ENCODE measurements around the gene CLDN19.

DNA sequence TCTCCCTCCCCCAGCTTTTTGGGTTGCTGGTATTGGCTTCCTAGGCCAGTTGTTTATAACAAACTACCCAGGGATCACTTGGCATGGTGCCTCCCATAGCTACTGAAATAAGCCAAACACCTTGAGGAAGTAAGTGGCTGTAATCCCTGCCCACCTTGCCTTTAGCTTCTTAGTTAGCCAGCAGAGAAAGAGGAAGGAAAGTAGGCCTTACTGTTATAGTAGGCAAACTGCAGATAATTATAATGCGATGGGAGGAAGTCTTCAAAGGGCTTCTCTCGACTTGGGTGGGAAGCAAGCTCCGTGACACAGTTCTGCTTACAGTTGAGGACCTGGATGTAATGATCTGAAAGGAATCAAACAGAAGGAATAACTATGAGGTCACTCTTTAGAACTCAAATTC lies 18.6 kb upstream of the CLDN19 start:
- TF ChIP-seq JUND (IDR thresholded peaks at IDR 0.05) (no peak), EZH2 (IDR thresholded peaks at IDR 0.05) (no peak), CEBPB (IDR thresholded peaks at IDR 0.05; ENCODE audit: low read depth) (no peak), RAD21 (IDR thresholded peaks at IDR 0.05; ENCODE audit: low read depth) (no peak)
- TF ChIP-seq, protein P1, sequence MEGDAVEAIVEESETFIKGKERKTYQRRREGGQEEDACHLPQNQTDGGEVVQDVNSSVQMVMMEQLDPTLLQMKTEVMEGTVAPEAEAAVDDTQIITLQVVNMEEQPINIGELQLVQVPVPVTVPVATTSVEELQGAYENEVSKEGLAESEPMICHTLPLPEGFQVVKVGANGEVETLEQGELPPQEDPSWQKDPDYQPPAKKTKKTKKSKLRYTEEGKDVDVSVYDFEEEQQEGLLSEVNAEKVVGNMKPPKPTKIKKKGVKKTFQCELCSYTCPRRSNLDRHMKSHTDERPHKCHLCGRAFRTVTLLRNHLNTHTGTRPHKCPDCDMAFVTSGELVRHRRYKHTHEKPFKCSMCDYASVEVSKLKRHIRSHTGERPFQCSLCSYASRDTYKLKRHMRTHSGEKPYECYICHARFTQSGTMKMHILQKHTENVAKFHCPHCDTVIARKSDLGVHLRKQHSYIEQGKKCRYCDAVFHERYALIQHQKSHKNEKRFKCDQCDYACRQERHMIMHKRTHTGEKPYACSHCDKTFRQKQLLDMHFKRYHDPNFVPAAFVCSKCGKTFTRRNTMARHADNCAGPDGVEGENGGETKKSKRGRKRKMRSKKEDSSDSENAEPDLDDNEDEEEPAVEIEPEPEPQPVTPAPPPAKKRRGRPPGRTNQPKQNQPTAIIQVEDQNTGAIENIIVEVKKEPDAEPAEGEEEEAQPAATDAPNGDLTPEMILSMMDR (IDR thresholded peaks at IDR 0.05 in 2 of 3, conservative IDR thresholded peaks at IDR 0.05 in 1 of 3; ENCODE audit: borderline replicate concordance in 1 of 3, insufficient read depth in 1 of 3, low read depth in 2 of 3, low read length in 2 of 3), result no peak
